Measurements from ENCODE around the gene GRB7.

GRB7 gene

GRCh38 chr17:39744075-39744835 lies 6.5 kb downstream of the GRB7 start:
- H3K9me2 ChIP-seq (replicated peaks; ENCODE audit: insufficient read depth, low read length), result no peaks in the 10 kb centered on the region
- TF ChIP-seq EZH2phosphoT487 (conservative IDR thresholded peaks at IDR 0.05; ENCODE audit: low read length), result no peak
- TF ChIP-seq CTCF (IDR thresholded peaks at IDR 0.05; ENCODE audit: insufficient read depth, low read length, poor library complexity, severe bottlenecking), result no peak
- H4K20me1 ChIP-seq (ENCODE audit: low read depth, low read length), result no peaks in the 10 kb centered on the region
- no peaks in the 10 kb centered on the region for H3F3A ChIP-seq (ENCODE audit: insufficient read depth)
- H2AFZ ChIP-seq (ENCODE audit: low read depth, low read length, severe bottlenecking), result no peak overlapping the region
- H3K4me3 ChIP-seq (ENCODE audit: insufficient read depth, low read length, poor library complexity, severe bottlenecking), result no peak overlapping the region
- no peak overlapping the region for H3K27ac ChIP-seq (ENCODE audit: low read depth, low read length)
- H3K27me3 ChIP-seq (ENCODE audit: low read length), result no peaks in the 10 kb centered on the region
- no peak overlapping the region for H3K4me2 ChIP-seq (ENCODE audit: low read depth, low read length, poor library complexity, severe bottlenecking)
- no peak overlapping the region for H3K9ac ChIP-seq (ENCODE audit: low read length)
- no peaks in the 10 kb centered on the region for H3K9me3 ChIP-seq (ENCODE audit: insufficient read depth, low read length)
- no peaks in the 10 kb centered on the region for H3K79me2 ChIP-seq (ENCODE audit: insufficient read depth, low read length)
- no peaks in the 10 kb centered on the region for H3K36me3 ChIP-seq (ENCODE audit: low read length)

- TF ChIP-seq CTCF (IDR thresholded peaks at IDR 0.05; ENCODE audit: insufficient read depth, low read length, poor library complexity, severe bottlenecking) (no peak), EZH2phosphoT487 (conservative IDR thresholded peaks at IDR 0.05; ENCODE audit: low read length) (no peak)
- Histone ChIP-seq H3K9me3 (ENCODE audit: insufficient read depth, low read length) (no peaks in the 10 kb centered on the region), H3K4me2 (ENCODE audit: low read depth, low read length, poor library complexity, severe bottlenecking) (no peak overlapping the region), H3K79me2 (ENCODE audit: insufficient read depth, low read length) (no peaks in the 10 kb centered on the region), H2AFZ (ENCODE audit: low read depth, low read length, severe bottlenecking) (no peak overlapping the region), H3K9ac (ENCODE audit: low read length) (no peak overlapping the region), H3K9me2 (replicated peaks; ENCODE audit: insufficient read depth, low read length) (no peaks in the 10 kb centered on the region), H3K27ac (ENCODE audit: low read depth, low read length) (no peak overlapping the region), H3K27me3 (ENCODE audit: low read length) (no peaks in the 10 kb centered on the region), H3F3A (ENCODE audit: insufficient read depth) (no peaks in the 10 kb centered on the region), H4K20me1 (ENCODE audit: low read depth, low read length) (no peaks in the 10 kb centered on the region), H3K4me3 (ENCODE audit: insufficient read depth, low read length, poor library complexity, severe bottlenecking) (no peak overlapping the region), H3K36me3 (ENCODE audit: low read length) (no peaks in the 10 kb centered on the region)
Observed at GRCh38 chr17:39744836-39745215, 7.1 kb downstream of the GRB7 start.

- Histone ChIP-seq H4K20me1 (ENCODE audit: low read depth, low read length) (no peaks in the 10 kb centered on the region), H3K27me3 (ENCODE audit: low read length) (no peaks in the 10 kb centered on the region), H3K4me3 (ENCODE audit: insufficient read depth, low read length, poor library complexity, severe bottlenecking) (no peak overlapping the region), H3K4me2 (ENCODE audit: low read depth, low read length, poor library complexity, severe bottlenecking) (no peak overlapping the region), H3K27ac (ENCODE audit: low read depth, low read length) (no peak overlapping the region), H3K36me3 (ENCODE audit: low read length) (no peaks in the 10 kb centered on the region), H3K79me2 (ENCODE audit: insufficient read depth, low read length) (no peaks in the 10 kb centered on the region), H3K9me2 (replicated peaks; ENCODE audit: insufficient read depth, low read length) (no peaks in the 10 kb centered on the region), H3K9me3 (ENCODE audit: insufficient read depth, low read length) (no peaks in the 10 kb centered on the region), H3K9ac (ENCODE audit: low read length) (no peak overlapping the region), H3F3A (ENCODE audit: insufficient read depth) (no peaks in the 10 kb centered on the region), H2AFZ (ENCODE audit: low read depth, low read length, severe bottlenecking) (no peak overlapping the region)
- TF ChIP-seq CTCF (IDR thresholded peaks at IDR 0.05; ENCODE audit: insufficient read depth, low read length, poor library complexity, severe bottlenecking), result no peak
- no peak for TF ChIP-seq EZH2phosphoT487 (conservative IDR thresholded peaks at IDR 0.05; ENCODE audit: low read length)
Observed at GRCh38 chr17:39745335-39746144, 7.8 kb downstream of the GRB7 start.
